ENCODE results near the gene SOCS7. TPM values are rescaled to one million over a fixed set of nuclear protein-coding genes. Genes with fewer than 3 reads are reported as not detected.

Gene SOCS7
- total RNA-seq, 1 donor from 2014 or later: 14.0 TPM

GRCh38 chr17:38322897-38323296 is 28.7 kb upstream of the SOCS7 start:
- intact Hi-C loops (cut with micrococcal nuclease): no loop called here

GRCh38 chr17:38324141-38324697 is 27.4 kb upstream of the SOCS7 start:
- intact Hi-C loops (cut with micrococcal nuclease): no loop called here
- ATAC-seq (ENCODE audit: low read depth): no peak
- ChIA-PET CTCF (no interaction called here), POLR2A (interaction anchor here (0.6 kb wide), 1 partner anchor 1354 kb away, joined by 3 read pairs; no protein-coding TSS in a partner anchor)
- Mint-ChIP-seq H3K4me3 (no peak overlapping the region), H3K36me3 (ENCODE audit: low read depth) (peaks cover 35% of the 10 kb centered on the region), H3K4me1 (peaks cover 18% of the 10 kb centered on the region), H3K27me3 (peaks cover 7% of the 10 kb centered on the region), H3K9me3 (no peaks in the 10 kb centered on the region), H3K27ac (no peak overlapping the region)
- TF ChIP-seq CTCF (IDR thresholded peaks at IDR 0.05): no peak
- DNase-seq: no peak

More at GRCh38 chr17:38322897-38323296, 28.7 kb upstream of the SOCS7 start:
- Mint-ChIP-seq H3K36me3 (ENCODE audit: low read depth) (peaks cover 39% of the 10 kb centered on the region), H3K4me1 (peaks cover 18% of the 10 kb centered on the region), H3K27me3 (no peaks in the 10 kb centered on the region), H3K4me3 (no peak overlapping the region), H3K9me3 (no peaks in the 10 kb centered on the region), H3K27ac (no peak overlapping the region)
- ChIA-PET POLR2A (interaction anchor here (0.5 kb wide), 1 partner anchor 45 kb away, joined by 11 read pairs; no protein-coding TSS in a partner anchor), CTCF (interaction anchor here (1.6 kb wide), 1 partner anchor 13 kb away, joined by 3 read pairs; no protein-coding TSS in a partner anchor)
- no peak for DNase-seq
- TF ChIP-seq CTCF (IDR thresholded peaks at IDR 0.05): no peak
- no peak for ATAC-seq (ENCODE audit: low read depth)

- Mint-ChIP-seq H3K27me3 (peaks cover 9% of the 10 kb centered on the region), H3K27ac (no peak overlapping the region), H3K36me3 (ENCODE audit: low read depth) (peaks cover 31% of the 10 kb centered on the region), H3K4me3 (no peak overlapping the region), H3K9me3 (no peaks in the 10 kb centered on the region), H3K4me1 (peaks cover 18% of the 10 kb centered on the region)
- ChIA-PET POLR2A (no interaction called here), CTCF (no interaction called here)
- intact Hi-C loops (cut with micrococcal nuclease): no loop called here
- DNase-seq: no peak
- no peak for TF ChIP-seq CTCF (IDR thresholded peaks at IDR 0.05)
- no peak for ATAC-seq (ENCODE audit: low read depth)
Observed at GRCh38 chr17:38324772-38325171, 26.9 kb upstream of the SOCS7 start.

GRCh38 chr17:38325221-38325851 is 26.3 kb upstream of the SOCS7 start:
- Mint-ChIP-seq H3K36me3 (ENCODE audit: low read depth) (peaks cover 28% of the 10 kb centered on the region), H3K9me3 (no peaks in the 10 kb centered on the region), H3K4me1 (peaks cover 18% of the 10 kb centered on the region), H3K27ac (peak overlapping the region; percentile 55), H3K27me3 (peaks cover 14% of the 10 kb centered on the region), H3K4me3 (no peak overlapping the region)
- CTCF ChIA-PET: interaction anchor here (1.3 kb wide), 1 partner anchor 89 kb away, joined by 3 read pairs; no protein-coding TSS in a partner anchor
- no peak for TF ChIP-seq CTCF (IDR thresholded peaks at IDR 0.05)
- no peak for DNase-seq
- POLR2A ChIA-PET: interaction anchor here (0.6 kb wide), 1 partner anchor 24 kb away, joined by 3 read pairs; no protein-coding TSS in a partner anchor
- intact Hi-C loops (cut with micrococcal nuclease): no loop called here
- peak; percentile 20 for ATAC-seq (ENCODE audit: low read depth)

GRCh38 chr17:38326996-38327792 is 24.4 kb upstream of the SOCS7 start:
- DNase-seq (no peak), ATAC-seq (ENCODE audit: low read depth) (no peak)
- ChIA-PET POLR2A (interaction anchor here (0.6 kb wide), 1 partner anchor 55 kb away, joined by 3 read pairs; no protein-coding TSS in a partner anchor), CTCF (interaction anchor here (0.6 kb wide), 1 partner anchor 599 kb away, joined by 5 read pairs; no protein-coding TSS in a partner anchor)
- Mint-ChIP-seq H3K4me1 (peaks cover 18% of the 10 kb centered on the region), H3K27ac (no peak overlapping the region), H3K36me3 (ENCODE audit: low read depth) (peaks cover 13% of the 10 kb centered on the region), H3K4me3 (no peak overlapping the region), H3K9me3 (no peaks in the 10 kb centered on the region), H3K27me3 (peaks cover 21% of the 10 kb centered on the region)
- no peak for TF ChIP-seq CTCF (IDR thresholded peaks at IDR 0.05)
- intact Hi-C loops (cut with micrococcal nuclease): no loop called here
